GM19328 (cell line): ENCODE data around the gene BCL11A.

Experiments
- ATAC-seq: cut with Tn5 transposase; IDR thresholded peaks from one replicate; pipeline ENCODE4 v1.9.1; 2021; ENCODE audit warnings: mild to moderate bottlenecking, moderate library complexity; ENCODE audit not compliant: unreplicated experiment

Gene BCL11A

DNA sequence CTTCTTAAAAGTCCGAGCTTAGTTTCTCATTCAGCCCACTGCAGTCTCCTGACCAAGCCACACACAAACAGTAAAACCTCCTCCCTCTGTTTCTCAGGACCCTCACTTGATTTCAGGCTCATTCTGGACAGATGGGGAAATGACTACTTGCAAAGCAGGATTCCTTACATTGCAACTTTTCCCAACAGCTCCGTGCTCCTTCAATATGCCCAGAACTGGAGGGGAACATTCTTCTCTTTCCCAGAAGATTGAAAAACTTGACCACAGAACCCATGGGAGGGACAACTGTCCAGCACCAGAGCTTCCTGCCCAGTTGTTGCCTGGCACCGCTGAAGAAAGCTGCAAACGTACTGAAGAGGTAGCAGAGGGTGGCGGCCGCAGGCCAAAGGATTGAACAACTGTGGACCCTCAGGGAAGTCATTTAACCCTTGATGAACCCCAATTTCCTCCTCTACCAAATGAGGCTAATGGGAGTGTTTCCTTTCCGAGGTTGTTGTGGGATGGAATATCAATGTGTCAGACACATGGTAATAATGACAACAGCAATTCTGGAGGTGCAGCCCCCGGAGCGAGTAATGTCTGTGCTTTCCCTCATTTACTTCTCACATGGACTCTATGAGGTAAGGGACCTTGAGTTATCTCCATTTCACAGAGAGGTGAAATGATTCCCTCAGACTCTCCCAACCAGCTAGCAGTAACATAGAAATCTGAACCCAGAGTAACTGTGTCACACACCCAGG lies 25.0 kb downstream of the BCL11A start:
- ATAC-seq: no peak

GRCh38 chr2:60527762-60528161 lies 25.7 kb downstream of the BCL11A start:
- ATAC-seq: no peak

GRCh38 chr2:60526623-60527022 lies 26.8 kb downstream of the BCL11A start:
- no peak for ATAC-seq

GRCh38 chr2:60525899-60526298 lies 27.6 kb downstream of the BCL11A start:
- no peak for ATAC-seq

DNA sequence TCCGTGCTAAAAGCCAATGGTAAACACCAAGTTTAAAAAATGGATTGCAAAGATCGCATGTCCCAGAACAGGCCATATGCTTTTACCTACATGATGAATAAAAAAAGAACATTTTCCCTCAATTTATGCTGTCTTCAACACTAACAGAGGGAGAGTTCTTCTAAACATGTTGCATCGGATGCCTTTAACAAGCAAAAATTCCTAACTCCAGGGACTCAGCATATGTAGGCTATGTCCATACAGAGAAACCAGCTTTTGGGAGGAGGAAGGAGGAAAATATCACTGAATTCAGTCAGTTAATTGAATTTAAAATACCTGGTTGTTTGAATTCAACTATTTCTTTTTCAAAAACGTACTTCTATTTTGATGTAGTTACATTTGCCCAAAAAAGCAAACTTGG lies 28.6 kb downstream of the BCL11A start:
- ATAC-seq: no peak

- ATAC-seq: no peak
Observed at GRCh38 chr2:60523963-60524362, 29.5 kb downstream of the BCL11A start.

GRCh38 chr2:60522462-60522861 lies 31.0 kb downstream of the BCL11A start:
- ATAC-seq: no peak

GRCh38 chr2:60521626-60522025 lies 31.8 kb downstream of the BCL11A start:
- ATAC-seq: no peak

DNA sequence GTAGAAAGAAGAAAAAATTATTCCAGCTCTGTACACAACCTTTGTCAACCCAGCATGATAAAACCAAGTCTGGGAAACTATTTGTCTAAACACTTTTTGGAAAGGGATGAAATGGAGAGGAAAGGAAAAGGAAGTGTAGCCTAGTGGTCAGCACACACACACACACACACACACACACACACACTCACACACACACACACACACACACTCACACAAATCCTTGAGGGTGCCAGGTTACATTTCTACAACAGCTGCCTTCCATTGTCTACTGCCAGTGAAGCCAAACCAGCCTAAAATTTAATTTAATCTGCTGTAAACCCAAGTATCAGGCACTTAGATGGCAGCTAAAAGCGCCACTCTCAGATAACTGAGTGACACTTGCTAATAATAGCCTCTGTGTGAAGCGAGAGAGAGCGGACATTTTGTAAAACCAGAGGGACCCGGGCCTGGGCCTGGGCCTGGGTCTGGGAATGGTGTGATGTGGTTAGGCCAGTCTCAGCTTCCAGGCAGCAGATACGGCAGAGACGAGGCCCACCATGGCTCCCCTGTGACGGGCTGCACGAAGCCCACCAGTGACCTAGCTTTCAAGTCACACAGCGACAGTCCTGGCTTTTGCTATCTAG lies 32.4 kb downstream of the BCL11A start:
- ATAC-seq: no peak

DNA sequence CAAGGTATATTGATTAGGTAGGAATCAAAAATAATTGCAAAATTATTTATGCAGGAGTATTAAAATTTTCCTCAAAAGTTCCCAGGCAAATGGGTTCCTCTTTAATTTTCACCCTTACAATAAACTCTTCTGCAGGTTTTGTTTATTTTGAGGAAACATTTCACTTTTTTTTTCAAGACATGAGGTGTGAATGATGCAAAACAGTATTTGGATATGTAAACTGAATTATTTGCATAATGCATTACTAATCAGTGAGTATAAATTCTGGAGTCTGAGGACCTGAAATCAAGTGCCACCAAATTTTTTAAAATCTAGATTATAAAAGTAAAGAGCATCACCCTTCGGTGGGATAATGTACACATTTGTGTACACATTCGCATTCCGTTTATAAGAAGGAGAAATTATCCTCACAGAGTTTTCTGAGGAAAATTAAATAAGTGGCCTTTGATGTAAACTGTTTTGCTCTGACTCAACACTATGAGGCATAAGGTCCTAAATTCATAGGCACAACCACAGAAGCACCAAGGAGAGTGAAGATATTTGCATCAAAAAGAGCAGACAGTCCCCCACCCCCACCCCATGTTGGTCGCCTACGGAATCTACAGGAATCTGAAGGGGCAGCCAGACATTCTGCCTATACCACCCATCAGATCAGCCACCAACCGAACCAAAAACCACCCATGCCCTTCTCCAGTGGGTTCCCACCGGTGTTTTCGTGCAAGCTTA lies 33.1 kb downstream of the BCL11A start:
- ATAC-seq: no peak

GRCh38 chr2:60519231-60519863 lies 34.1 kb downstream of the BCL11A start:
- no peak for ATAC-seq

- ATAC-seq: no peak
Observed at GRCh38 chr2:60518567-60518966, 34.9 kb downstream of the BCL11A start.

DNA sequence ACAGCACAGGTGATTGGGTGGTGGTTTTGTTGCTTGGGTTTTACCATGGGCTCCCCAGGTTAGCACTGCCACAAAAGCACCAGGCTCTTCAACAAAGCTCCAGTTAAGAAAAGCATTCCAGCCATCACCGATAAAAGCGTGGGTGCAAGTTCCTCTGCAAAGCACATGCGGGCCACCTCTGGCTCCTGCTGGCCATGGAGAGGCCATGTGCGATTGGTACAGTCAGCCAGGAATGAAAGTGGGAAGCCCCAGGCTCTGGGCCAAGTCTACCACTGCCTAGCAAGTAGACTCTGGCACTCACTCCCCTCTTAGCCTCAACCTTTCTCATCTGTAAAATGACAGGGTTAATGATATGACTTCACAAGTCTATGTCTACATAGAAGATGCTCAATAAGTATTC lies 36.0 kb downstream of the BCL11A start:
- ATAC-seq: no peak

DNA sequence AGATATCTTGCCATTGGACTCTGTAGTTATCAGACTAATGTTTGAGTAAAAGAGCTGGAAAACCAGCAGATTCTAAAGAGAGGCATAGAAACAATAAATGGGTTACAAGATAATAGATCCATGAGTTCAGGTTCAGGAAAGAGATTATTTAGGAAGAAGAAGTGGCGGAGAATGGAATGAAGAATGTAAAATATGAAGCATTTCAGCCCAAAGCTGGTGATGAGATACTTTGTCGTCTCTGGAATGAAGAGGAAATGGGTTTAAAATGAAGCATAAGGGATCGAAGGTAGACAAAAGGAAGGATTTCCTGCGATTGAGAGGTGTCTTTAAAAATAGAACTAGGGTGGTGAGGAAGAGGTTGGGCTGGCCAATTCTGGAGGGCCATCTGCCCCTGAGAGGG lies 36.6 kb downstream of the BCL11A start:
- ATAC-seq: no peak

DNA sequence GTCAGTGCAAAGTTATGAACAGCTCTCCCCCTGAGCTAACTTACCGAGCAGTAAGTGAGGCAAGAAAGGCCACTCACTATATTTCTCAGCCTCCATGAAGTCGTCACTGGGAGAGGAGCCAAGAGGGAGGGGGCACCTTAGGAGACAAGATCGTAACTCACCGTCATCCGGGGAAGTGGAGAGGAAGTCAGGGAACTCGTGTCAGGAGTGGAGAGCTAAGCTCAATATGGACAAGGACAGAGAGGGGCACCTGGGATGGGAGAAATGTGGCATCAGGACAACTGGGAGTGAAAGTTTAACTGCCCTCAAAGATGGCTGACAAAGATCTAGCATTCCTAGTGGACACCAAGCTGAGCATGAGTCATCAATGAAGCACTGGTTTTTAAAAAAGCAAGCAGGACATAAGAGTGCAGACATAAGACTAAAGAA lies 37.1 kb downstream of the BCL11A start:
- ATAC-seq: no peak

GRCh38 chr2:60515721-60516226 lies 37.7 kb downstream of the BCL11A start:
- peak; percentile 75 for ATAC-seq

DNA sequence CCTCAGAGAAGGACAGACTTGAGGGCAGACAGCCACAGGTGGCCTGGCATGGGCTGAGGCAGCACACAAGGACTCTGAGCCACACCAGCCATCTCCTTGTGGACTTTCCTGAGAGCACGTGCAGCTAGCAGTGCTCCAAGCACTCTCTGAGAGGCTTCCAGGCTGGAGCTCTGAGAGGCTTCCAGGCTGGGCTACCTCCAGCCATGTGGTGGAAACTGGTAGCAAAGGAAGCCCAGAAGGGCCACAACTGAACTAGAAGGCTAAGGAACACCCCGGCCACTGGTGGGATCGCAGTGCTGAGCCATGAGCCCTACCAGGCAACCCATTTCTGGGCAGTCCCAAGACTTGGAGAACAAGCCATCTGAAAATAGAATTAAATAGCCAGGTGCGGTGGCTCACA lies 39.5 kb downstream of the BCL11A start:
- ATAC-seq: no peak

DNA sequence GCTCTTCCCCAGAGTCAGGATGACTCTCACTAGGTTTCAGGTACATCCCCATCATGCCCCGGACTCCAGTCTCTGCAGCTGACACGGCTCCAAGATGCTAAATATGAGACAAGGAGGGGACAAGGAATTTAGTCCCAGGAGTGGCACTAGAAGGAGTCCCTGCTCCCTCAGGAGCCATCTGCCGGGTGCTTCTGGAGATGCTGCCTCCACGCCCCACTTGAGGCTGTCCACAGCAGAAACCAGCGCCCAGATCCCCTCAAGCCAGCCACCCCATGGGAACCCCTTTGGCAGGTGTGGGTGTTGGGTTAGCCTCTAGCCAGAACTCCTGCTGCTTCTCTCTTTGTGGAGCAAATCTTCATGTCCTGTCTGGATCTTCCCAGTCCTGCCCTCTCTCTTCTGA lies 40.3 kb downstream of the BCL11A start:
- ATAC-seq: no peak

DNA sequence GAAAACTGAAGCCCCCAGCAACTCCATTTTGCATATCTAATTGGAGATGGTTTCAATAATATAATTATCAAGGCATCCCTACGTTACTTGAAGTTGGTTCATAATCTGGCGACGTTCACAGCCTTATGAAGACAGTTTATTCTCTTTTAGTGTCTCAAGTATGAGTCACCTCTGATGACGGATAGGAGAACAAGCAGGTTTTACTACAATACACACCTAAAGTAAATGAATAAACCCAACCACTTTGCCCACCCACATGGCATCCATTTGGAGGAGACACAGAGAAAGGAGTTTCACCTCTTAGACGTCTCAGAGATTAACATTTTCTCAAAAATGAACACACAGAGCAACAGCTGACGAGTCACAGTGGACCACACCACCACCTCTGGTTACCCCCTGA lies 40.8 kb downstream of the BCL11A start:
- ATAC-seq: no peak

DNA sequence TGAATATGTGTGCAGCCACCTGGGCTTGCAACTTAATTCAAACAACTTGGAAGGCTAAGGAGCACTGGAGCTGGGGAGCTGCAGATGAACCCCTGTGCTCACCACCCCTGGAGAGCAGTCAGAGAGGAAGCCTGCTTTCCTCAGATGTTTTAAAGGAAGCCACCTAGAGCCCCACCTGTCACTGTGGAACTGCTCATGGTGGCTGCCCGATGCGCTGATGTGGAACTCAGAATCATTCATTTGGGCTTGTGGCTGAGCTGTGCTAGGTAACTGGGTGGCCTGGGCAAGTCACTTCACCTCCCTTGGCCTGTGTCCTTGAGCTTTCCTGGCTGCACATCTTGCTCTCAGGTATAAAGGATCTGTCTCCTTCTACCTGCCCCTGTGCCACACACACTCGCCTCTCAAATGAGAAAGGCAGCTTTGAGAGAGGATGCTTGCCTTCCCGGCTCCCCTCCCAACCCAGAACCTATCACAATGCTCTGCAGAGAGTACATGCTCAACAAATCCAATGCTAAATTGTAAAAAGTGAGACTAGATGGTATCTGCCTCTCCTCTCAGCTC lies 41.3 kb downstream of the BCL11A start:
- no peak for ATAC-seq

DNA sequence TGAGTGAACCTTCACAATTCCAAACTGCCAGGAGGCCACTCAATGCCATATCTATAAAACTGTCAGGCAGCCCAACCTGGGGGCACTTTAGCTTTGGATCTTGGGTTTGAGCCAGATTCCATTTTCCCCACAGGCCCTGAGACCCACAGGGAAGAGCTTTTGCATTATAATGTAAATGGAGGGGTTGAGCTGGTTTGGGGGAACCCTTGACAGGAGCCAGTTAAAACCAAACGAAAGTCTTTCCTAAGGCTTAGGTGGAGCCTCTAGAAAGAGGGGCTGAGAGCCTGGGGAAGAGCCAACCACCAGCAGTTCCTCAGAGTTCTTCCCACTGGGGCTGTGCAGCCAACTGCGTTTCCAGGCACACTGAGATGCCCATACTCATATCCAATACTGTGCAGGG lies 42.7 kb downstream of the BCL11A start:
- no peak for ATAC-seq
